GM18870 (cell line): ENCODE results near the gene C1orf198.

Experiments
- ATAC-seq: cut with Tn5 transposase; IDR thresholded peaks from one replicate; pipeline ENCODE4 v1.9.1; 2021; ENCODE audit warnings: moderate library complexity; ENCODE audit not compliant: unreplicated experiment

Gene C1orf198

GRCh38 chr1:230892018-230892491 is 23.7 kb upstream of the C1orf198 start:
- no peak for ATAC-seq

DNA sequence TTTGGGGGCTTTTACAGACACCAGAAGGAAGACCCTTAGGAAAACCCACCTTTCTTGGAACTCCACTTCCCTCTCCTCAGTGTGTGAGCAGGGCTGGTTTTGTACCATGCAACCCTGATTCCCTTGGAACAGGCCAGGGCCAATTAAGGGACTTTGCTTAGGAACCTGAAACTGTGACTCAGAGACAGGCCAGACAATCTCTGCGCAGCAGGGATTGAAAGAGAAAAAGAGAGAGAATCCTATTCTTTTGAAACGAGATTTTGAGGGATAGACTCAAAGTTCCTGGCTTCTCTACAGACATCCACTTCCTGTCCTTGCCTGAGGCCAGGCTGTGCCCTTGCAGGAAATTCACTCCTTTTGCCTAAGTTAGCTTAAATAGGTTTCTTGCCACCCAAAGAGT is 23.1 kb upstream of the C1orf198 start:
- no peak for ATAC-seq

- no peak for ATAC-seq
These were observed 16.3 kb upstream of the C1orf198 start for GRCh38 chr1:230884646-230885045.

- no peak for ATAC-seq
These were observed 15.6 kb upstream of the C1orf198 start for GRCh38 chr1:230883967-230884366.

DNA sequence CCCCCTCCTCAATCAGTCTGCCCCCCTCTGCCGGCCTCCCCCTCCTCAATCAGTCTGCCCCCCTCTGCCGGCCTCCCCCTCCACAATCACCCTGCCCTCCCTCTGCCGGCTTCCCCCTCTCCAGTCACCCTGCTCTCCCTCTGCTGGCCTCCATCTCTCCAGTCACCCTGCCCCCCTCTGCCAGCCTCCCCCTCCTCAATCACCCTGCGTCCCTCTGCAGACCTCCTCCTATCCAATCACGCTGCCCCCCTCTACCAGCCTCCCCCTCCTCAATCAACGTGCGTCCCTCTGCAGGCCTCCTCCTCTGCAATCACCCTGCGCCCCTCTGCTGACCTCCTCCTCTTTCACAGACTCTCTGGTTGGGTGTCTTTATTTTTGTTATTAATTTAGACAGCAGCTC is 11.5 kb upstream of the C1orf198 start:
- ATAC-seq = no peak

DNA sequence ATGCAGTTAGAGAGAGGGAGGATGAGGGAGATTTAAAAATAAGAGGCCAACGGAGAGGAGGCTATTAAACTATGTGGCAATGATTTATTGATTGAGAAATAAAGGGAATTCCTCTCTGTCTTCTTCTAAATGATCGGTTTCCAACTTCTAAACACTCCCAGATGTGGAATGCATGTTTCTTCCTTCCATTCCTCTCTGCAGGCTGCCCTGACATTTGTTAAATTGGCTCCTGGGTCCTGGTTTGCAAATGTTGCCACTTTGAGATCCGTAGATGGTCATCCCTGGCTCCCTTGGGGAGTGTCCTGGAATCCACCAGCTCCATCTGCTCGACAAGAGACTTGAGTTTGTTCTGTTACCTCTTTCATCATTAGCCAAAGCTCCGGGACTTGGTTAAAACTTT is 10.3 kb upstream of the C1orf198 start:
- no peak for ATAC-seq

GRCh38 chr1:230877924-230878590 is 9.7 kb upstream of the C1orf198 start:
- ATAC-seq = no peak

DNA sequence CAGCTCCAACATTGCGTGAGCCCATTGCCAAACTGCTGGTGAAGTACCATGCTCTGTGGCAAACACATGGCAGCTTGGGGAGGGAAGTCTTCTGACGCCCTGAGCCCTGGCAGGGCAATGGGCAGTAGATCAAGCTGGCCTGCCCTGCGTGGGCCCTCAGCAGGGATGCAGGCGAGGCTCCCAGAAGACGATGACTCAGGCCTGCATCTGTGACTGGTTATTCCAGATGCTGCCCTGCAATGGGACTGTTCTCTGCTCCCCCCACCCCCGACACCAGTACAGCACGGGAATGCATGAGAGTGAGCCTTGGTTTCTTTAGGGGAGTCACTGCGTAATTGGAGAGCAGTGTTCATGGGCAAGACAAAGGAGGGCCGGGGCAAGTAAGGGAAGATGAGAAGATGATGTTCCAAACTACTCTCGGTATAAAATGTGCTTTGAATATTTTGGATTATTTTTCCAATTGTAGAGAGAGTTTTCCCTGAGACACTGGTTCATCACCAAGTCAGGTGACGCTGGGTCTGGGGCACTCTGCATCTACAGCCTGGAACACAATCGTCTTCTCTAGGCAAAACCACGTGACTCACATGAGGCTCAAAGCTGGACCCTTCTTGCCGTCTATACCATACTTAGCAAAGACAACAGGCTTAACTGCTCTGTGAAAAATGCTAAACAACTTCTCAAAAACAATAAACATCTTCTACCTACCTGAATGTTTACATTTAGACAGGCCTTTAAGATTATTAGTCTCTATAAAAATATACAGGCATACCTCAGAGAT is 9.0 kb upstream of the C1orf198 start:
- ATAC-seq = no peak

DNA sequence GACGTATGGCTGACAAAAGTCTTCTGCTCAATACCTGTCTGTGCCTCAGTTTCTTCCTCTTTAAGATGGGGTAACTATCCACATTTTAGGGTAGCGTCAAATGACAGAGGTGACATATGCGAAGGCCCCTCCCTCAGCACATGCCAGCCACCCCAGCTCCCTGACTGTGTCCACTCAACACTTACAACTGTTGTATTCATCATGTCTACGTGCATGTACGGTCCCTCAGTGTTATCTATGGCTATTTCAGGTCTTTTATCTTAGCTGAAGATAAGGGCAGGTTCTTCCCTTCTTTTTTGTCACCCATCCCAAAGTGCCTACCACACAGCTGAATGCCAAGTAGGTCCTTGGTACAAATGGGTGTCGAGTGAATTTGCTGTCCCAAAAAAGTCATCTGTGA is 8.3 kb upstream of the C1orf198 start:
- no peak for ATAC-seq

GRCh38 chr1:230875370-230875769 is 7.0 kb upstream of the C1orf198 start:
- ATAC-seq = no peak

- ATAC-seq = no peak
These were observed 2.6 kb upstream of the C1orf198 start for GRCh38 chr1:230870916-230871315.

DNA sequence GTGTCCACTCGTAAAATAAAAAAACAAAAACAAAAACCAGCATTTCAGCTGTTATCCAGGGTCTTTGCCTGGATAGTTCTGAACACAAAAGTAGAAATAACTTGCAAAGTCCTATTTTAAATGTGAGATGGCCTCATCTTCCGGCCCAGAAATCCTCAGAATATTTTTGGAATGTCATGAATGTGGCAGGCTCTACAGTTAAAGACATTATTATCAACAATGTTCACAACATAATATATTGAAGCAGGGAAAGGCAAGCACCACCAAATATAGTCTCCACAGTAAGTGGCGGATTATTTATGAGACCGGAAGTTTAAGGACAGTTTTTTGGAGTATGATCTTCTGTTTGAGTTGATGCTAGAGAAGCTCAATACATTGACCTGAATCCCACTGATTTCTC is 1.2 kb upstream of the C1orf198 start:
- no peak for ATAC-seq

DNA sequence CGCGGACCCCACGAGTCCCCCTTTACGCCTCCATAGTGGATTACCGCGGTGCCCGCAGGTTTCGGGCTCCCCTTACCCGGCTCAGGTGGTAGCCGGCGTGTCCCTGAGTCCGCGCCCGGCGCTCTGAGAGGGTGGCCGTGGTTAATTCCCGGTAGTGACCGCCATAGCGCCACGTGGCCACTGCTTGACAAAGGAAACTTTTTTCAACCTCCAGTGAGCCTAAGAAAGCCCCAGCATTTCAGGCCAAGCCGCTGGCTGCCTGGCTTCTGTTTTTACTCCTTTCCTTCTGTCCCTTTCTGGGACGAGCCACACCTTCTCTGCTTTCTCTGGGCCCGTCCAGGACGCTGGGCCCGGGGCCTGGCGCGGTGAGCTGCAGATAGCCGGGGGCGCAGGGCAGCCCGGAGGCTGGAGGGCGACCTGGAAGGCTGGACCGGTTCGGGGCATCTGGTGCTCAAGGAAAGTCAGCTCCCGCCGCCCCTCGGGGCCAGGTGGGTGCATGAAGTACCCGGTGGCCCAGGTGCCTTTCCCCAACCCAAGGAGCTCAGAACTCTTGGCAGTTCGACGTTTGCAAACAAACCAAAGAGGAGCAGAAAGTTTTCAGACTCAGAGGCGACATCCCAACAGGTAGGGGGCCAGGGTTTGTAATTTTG is 540 bp upstream of the C1orf198 start:
- no peak for ATAC-seq

DNA sequence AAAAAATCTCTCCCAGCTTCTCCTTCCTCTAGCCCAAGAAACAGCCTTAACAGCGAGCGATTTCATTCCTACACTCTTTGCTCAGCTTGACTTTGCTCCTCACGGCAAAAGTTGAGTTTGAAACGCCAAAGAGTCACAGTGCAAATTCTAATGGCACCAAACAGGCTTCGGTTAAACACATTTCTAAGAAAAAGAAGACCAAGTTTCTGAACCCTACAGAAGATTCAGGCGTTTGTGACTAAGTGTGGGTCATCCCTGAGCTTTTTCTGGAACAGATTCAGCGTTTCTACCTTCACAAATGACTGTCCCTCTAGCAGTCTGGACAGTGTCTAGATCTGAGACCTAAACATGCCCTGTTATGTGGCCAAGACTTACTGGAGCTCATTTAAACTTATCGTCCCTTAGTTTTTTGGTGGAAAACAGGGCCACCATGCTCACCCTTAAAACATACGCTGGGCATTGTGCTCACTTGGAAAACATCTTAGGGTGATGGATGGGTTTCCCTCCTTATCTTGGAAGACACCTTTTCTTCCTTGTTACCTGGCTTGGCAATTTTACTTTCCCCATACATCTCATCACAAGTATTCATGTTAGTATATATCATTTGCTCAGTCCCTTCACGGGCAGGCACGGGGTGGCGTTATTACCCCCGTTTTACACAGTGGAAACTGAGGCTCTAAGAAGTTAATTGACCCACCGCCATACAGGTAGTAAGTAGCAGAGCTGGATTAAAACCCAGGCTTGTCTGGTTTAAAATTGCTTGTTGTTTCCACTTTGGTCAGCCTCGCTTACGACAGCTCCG is 1.0 kb downstream of the C1orf198 start:
- ATAC-seq = no peak

- no peak for ATAC-seq
These were observed 1.9 kb downstream of the C1orf198 start for GRCh38 chr1:230866171-230867070.

DNA sequence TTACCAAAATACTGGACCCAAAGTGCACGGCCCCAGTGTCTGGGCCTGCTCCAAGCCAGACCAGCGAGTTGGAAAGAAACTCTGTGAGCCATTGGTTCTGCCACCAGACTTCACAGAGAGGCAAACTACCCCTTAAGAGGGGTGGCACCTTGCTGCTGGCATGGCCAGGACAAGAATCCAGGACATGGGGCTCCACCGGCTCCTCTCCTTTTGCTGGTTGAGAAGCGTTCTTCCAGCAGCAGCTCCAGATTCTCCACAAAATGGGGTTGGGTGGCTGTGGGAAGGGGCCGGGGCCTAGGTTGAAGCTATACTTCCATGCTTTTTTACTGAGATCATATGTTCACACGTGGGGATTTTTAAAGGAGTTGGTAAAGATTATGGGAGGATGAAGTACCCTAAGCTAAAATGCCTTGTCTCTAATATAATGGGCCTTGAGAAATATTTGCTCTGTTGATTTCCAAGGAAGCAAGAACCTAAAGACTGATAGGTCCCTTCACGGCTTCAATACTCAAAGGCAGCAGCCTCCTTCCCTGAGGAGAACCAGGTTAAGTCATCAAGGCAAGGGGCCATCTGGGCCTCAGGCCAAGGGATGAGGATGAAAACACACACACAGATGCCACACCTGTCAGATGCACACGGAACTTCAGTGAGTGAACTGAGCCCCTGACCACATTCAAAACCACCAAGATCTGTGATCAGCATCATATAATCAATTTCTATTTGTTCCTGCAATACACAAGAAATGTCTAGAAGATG is 3.1 kb downstream of the C1orf198 start:
- ATAC-seq = no peak

DNA sequence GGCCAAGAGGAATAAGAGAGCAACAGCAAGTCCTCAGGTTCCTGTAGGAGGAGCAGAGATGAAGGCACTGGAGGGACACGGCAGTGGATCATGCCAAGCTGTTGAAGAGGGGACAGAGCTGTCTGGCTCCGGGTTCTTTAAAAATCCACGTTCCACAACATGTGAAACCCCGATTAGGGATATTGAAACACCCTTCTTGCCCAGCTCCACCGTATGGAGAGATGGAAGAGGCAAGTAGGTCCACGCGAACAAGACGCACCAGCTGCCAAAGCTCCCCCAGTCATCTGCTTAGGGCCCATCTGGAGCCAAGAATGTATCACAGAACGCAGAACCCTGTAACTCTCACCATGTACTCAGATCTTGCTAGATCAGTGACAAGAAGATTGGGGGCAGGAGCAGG is 3.9 kb downstream of the C1orf198 start:
- no peak for ATAC-seq

DNA sequence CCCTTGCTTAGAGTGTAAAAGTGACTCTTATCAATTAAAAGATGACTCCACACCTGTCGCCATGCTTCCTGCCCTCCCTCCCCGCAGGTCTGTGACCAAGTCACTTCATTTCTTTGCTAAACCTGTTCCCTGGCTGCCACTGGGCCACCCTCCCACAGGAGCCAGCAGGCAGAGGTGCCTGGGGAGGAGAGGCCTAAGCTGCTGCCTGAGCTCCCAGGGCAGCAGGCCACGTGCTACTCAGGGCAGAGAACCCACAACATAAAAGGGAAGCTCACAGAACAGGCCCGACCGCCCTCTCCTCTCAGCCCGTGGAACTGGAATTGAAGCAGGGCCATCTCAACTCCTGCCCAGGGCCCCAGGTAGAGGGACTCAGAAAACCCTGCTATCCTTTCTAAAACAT is 4.9 kb downstream of the C1orf198 start:
- no peak for ATAC-seq

- ATAC-seq = no peak
These were observed 6.2 kb downstream of the C1orf198 start for GRCh38 chr1:230861970-230862595.
